NCI-H1694 (cell line): ENCODE measurements around the gene DPYSL3.
"Not testable (repeated sequence)": the region's sequence is repeated elsewhere in the genome, so short reads cannot be mapped to it uniquely, and the experiment has no call there.

Source experiments
- DNase-seq: peaks from one replicate; lab custom pipeline; 2025; lab: John Stamatoyannopoulos, UW

DPYSL3 gene

DNA sequence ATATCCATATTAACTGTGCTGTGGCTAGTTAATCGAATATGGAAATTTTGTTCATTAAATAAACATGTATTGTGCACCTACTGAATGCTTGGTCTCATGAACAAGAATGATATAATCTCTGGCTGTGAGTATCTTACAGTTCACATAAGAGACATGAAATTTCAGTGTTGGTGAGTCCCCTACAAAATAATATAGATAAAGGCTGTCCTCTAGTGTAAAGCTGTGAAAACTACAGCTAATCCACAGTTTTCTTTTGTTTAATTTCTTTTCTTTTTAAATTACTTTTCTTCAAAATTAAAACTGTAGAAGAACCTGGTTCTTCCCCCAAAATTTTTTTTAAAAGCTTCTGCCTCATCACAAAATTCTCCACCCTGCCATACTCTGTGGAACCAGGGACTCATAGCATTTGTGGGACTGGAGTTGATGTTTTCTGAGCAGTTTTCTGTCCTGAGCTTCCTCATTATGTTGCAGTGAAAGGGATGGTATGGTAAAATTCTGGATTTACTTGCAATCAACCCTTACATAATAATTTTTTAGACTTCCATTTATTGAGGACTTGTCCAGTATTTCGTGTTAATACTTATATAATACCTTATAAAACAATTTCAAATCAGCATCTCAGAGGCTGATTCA lies 140.0 kb downstream of the DPYSL3 start:
- peak; percentile 4 for DNase-seq

DNA sequence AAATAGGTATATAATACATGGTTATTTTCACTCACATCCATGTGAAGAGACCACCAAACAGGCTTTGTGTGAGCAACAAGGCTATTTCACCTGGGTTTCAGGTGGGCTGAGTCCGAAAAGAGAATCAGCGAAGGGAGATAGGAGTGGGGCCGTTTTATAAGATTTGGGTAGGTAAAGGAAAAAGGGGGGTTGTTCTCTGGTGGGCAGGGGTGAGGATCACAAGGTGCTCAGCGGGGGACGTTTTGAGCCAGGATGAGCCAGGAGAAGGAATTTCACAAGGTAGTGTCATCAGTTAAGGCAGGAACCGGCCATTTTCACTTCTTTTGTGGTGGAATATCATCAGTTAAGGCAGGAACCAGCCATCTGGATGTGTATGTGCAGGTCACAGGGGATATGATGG lies 142.5 kb downstream of the DPYSL3 start:
- DNase-seq = not testable (repeated sequence)

DNA sequence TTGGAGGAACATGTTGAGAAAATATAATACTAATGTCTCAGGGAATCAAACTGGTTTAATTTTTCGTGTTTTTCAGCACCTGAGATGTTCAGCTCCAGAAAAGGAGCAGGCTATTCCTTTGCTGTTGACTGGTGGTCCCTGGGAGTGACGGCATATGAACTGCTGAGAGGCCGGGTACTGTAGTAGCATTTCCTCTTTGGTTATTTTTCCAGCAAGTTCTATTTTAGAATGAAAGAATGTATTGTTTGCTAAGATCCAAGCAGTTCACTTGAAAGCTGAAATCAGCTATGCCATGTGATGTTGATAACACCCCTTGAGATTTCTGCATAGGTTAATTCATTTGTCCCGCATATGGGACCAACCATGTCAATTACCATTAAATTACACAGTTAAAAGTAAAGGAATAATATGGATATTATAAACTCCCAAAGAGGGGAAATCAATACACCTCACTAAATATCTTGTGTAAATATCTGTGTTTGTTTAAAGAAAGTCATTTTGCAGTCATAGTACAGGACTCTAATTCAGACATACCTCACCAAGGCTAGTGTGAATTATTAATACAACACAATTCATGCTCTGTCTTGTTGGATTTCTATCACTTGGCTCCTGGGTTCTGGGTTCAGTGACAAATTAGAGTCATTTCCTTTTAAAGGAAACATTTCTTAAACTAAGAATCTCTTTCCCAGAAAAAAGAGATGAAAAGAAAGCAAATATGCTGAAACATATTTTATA lies 148.3 kb downstream of the DPYSL3 start:
- no peak for DNase-seq

DNA sequence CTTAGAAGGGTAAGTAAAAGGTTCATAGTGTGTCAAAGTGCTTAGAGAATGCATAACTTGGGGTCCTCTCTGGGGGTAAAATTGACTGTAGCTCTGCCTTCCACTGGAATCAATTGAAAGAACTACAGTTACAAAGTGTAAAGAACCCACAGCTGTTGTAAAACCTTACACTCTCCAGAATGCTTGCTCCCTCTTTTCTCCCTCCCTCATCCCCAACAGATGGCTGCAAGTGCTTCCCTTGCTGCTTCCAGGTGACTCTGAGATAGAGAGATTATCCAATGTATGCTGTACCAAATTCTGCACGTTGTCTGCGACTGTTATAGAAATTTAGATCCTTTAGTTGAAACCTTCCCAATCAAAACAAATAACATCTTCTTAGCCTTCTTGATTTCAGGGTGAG lies 149.1 kb downstream of the DPYSL3 start:
- no peak for DNase-seq

DNA sequence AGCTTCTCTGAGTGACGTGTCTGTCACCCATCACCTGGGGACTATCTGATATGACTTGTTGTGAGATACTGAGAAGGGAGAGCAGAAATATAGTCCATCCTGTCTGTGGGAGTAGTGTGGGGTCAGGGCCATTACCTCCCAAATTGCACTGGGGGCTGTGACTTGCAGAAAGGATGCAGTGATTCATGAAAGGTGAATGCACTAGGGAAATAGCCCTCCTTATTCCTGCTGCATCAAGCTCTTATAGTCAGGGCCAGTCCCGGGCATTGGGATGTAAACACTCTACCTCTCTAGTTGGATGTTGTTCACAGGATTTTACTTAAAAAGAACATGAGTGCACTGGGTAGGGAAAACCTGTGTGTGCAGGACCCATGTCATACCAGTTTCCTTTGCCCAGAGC lies 150.3 kb downstream of the DPYSL3 start:
- DNase-seq = no peak

DNA sequence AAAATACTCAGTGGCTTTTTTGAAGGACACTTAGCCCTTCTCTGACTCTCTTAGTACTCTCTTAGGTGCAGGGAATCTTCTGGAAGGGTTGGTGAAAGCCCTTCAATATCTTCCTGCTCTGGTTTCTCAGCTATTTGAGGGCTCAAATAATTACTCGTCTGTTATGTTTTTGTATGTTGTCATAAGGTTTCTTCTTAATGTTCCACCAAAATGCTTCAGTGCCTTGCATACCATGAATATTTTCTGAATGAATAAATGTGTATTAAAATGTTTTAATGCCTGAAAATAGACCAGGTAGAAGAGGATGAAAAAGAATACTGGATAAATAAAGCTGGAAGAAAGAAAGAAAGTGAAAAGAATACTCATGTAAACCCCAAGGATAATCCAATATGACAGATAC lies 150.8 kb downstream of the DPYSL3 start:
- DNase-seq = no peak

DNA sequence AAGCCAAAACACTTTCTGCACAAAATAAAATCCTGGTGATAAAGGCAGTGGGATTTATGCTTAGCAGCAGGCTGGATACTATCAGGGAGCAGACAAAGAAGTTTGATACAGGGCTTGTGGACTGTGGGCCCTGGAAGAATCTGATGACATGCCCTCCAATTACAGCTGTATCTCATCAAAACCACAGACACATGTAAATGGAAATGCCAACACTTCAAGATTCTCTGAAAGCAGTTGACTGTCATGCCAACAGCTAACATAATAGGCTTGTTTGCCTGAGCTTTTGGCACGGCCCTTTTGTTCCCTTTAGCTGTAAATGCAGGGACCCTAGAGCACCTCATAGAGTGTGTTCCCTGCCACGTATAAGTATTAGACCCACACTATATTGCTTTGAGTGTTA lies 160.6 kb downstream of the DPYSL3 start:
- no peak for DNase-seq

DNA sequence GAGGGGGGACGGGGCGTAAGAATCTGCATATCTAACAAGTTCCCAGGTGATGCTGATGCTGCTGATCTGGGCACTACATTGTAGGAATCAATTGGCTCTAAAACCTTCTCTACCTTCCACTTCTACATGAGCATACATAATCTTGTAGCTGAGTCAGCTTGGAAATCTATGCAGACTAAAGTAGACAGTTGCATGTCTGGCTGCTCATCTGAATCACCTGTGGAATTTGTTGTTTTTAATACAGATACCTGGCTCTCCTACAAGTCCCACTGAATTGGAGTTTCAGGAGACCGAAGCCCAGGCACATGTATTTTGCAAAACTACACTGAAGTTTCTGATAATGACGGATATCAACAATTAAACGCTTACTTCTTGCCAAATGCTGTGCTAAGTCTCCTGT lies 161.4 kb downstream of the DPYSL3 start:
- no peak for DNase-seq

DNA sequence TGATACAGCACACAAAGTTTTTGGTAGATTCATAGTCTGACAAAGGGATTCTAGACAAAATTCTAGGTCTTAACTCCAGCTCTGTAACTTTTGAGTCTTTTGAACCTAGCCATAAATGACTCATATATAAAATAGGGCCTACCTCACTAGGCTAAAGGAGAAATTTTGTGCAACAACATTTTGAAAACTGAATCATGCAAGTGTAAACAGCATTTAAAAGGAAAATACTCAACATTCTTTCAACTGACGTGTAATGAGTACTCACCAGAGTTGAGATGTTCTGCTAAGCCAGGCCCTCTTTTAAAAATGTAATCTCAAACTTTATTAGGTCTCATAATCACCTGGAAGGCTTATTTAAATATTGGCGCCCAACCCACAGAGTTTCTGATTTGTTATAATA lies 161.8 kb downstream of the DPYSL3 start:
- no peak for DNase-seq

DNA sequence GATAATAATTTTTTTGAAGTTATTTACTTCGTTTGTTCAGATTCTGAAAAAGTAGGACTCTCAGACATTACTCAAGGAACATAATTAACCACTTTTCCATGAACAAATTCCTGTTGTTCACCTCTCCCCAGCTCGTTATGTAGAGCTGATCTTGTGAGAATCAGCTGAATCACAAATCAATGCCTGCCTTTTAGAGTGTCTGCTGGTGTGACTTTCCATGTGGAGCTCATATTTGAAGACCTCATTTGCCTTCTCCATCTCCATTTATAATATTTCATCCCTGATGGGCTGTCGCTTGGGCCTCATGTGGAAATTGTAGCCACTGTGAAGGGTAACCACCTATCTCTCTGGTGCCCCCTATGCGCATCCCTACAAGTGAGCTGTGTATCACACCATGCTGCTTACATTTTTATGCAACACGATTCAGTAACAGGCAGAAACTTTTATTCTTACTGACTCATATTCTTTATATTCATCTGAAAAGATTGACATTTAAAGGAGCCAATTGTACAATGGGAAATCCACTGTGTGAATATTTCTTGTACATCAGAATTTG lies 163.8 kb downstream of the DPYSL3 start:
- DNase-seq = no peak

DNA sequence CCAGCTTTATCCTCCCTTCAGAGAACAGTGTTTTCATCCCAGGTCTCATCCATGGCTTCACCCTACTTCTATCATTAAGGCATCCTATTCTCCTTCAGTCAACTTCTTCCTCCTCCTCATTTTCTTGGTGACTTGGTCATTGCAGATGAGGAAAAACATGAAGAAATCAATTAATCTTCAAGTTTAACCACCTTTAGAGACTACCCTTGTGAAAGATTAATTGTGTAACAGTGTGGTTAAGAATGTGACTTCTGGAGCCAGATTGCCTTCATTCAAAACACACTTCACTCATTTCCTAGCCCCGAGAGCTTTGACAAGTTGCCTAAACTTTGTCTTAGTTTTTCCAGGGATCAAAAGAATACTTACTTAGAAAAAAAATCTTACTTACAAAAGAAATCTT lies 165.0 kb downstream of the DPYSL3 start:
- DNase-seq = no peak

DNA sequence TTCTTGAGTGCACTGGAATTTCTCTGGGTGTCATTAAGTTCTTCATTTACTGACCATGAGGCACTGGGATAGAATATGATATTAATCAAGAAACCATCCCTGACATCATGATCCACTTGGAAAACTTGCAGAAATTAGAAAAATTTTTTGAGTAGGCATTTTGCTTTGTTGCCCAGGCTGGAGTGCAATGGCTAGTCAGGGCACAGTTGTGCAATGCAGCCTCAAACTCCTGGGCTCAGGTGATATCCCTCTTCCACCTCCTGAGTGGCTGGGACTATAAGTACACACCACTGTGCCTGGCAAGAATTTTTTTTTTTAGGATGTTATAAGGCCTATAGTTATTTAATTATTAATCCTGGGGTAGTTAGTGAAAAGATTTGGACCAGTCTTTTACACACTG lies 168.5 kb downstream of the DPYSL3 start:
- no peak for DNase-seq

DNA sequence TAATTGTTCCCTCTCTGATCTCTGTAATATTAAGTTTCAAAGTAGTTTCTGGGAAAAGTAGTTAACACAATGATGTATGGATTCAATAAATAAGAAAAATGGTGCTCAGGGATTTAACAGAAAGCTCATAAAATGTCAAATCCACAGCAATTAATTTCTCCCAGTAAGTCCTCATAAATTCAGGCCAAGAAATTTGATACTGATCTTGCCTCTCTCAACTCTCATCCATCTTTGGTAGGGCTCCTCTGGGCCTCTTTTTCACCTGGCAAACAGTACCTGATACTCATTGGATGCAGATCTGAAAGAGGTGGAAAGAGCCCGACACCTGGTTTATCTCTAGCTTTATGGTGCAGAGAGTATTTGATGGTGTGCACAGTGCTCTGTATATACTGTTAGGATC lies 168.9 kb downstream of the DPYSL3 start:
- DNase-seq = no peak
